ENCODE data around the gene ADCK1.
"Not testable (repeated sequence)": the region's sequence is repeated elsewhere in the genome, so short reads cannot be mapped to it uniquely, and the experiment has no call there.

ADCK1 gene

GRCh38 chr14:77809011-77809410 is 9.1 kb downstream of the ADCK1 start:
- Histone ChIP-seq H3K27me3 (ENCODE audit: control insufficient read depth, insufficient read depth, low read length, poor library complexity, severe bottlenecking) (no peaks in the 10 kb centered on the region), H3K36me3 (ENCODE audit: control insufficient read depth, insufficient read depth, low read length) (no peaks in the 10 kb centered on the region), H3K27ac (ENCODE audit: insufficient read depth, low read depth, low read length, poor library complexity, severe bottlenecking) (no peak overlapping the region), H3K9me3 (ENCODE audit: control insufficient read depth, low read length) (no peaks in the 10 kb centered on the region), H3K4me1 (ENCODE audit: control insufficient read depth, insufficient read depth, low read length) (no peaks in the 10 kb centered on the region), H3K4me3 (ENCODE audit: insufficient read depth, low read depth, low read length) (no peak overlapping the region)
- 96 to 97% methylated on average over 1 of the region's 1 CpG for WGBS, 2 experiments

DNA sequence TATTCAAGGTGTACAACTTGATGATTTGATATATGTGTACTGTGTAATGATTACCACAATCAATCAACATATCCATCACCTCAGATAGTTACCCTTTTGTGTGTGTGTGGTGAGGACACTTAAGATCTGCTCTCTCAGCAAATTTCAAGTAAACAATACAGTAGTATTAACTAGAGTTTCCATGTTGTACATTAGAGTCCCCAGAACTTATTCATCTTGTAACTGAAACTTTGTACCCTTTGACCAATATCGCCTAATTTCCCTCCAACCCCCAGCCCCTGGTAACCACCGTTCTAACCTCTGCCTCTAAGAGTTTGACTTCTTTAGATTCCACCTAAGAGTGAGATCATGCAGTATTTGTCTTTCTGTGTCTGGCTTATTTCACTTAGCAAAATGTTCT is 12.1 kb downstream of the ADCK1 start:
- WGBS, 2 experiments = 99 to 100% methylated on average over 2 of the region's 2 CpGs
- H3K36me3 ChIP-seq (ENCODE audit: control insufficient read depth, insufficient read depth, low read length) = no peaks in the 10 kb centered on the region
- no peaks in the 10 kb centered on the region for H3K9me3 ChIP-seq (ENCODE audit: control insufficient read depth, low read length)
- no peak overlapping the region for H3K27ac ChIP-seq (ENCODE audit: insufficient read depth, low read depth, low read length, poor library complexity, severe bottlenecking)
- H3K27me3 ChIP-seq (ENCODE audit: control insufficient read depth, insufficient read depth, low read length, poor library complexity, severe bottlenecking) = no peaks in the 10 kb centered on the region
- no peaks in the 10 kb centered on the region for H3K4me1 ChIP-seq (ENCODE audit: control insufficient read depth, insufficient read depth, low read length)
- no peak overlapping the region for H3K4me3 ChIP-seq (ENCODE audit: insufficient read depth, low read depth, low read length)

DNA sequence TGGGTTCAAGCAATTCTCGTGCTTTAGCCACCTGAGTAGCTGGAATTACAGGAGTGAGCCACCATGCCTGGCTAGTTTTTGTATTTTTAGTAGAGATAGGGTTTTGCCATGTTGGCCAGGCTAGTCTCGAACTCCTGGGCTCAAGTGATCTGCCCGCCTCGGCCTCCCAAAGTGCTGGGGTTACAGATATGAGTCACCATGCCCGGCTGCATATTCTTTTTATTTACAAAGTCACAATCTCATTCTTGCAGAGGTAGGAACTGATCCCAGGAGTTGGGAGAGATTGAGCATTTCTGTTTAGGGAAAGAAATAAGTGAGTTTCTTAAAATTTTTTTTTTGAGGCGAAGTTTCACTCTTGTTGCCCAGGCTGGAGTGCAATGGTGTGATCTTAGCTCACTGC is 12.8 kb downstream of the ADCK1 start:
- WGBS, 2 experiments = 88 to 92% methylated on average over 6 of the region's 6 CpGs
- H3K27me3 ChIP-seq (ENCODE audit: control insufficient read depth, insufficient read depth, low read length, poor library complexity, severe bottlenecking) = not testable (repeated sequence)

GRCh38 chr14:77822307-77822706 is 22.4 kb downstream of the ADCK1 start:
- no peaks in the 10 kb centered on the region for H3K9me3 ChIP-seq (ENCODE audit: control insufficient read depth, low read length)
- no peak overlapping the region for H3K27ac ChIP-seq (ENCODE audit: insufficient read depth, low read depth, low read length, poor library complexity, severe bottlenecking)
- WGBS, 2 experiments = 88 to 92% methylated on average over 5 of the region's 5 CpGs
- H3K4me3 ChIP-seq (ENCODE audit: insufficient read depth, low read depth, low read length) = no peak overlapping the region
- H3K27me3 ChIP-seq (ENCODE audit: control insufficient read depth, insufficient read depth, low read length, poor library complexity, severe bottlenecking) = no peaks in the 10 kb centered on the region
- H3K4me1 ChIP-seq (ENCODE audit: control insufficient read depth, insufficient read depth, low read length) = no peaks in the 10 kb centered on the region
- no peaks in the 10 kb centered on the region for H3K36me3 ChIP-seq (ENCODE audit: control insufficient read depth, insufficient read depth, low read length)

More for the DNA sequence above, 12.8 kb downstream of the ADCK1 start:
- H3K36me3 ChIP-seq (ENCODE audit: control insufficient read depth, insufficient read depth, low read length); H3K4me1 ChIP-seq (ENCODE audit: control insufficient read depth, insufficient read depth, low read length); H3K27ac ChIP-seq (ENCODE audit: insufficient read depth, low read depth, low read length, poor library complexity, severe bottlenecking); H3K4me3 ChIP-seq (ENCODE audit: insufficient read depth, low read depth, low read length); H3K9me3 ChIP-seq (ENCODE audit: control insufficient read depth, low read length): not testable (repeated sequence)

DNA sequence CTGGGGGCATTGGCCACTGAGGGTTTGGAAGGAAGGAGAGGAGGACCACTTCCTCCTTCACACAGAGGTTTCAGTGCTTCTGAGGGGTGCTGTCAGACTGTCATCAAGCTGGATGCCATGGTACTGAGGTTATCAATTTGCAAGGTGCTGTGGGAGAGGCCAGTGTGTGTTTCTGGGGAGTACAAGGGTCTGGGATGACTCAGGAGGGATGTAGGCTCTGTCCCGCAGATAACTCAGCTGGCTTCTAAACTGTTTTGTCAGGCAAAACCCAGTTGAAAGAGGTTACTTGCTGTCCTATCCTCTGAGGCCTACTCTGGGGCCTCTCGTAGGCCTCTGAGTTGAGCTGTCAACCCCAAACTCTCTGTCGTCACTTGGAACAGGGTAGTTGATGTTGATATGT is 22.8 kb downstream of the ADCK1 start:
- 95 to 96% methylated on average over 3 of the region's 3 CpGs for WGBS, 2 experiments
- no peak overlapping the region for H3K4me3 ChIP-seq (ENCODE audit: insufficient read depth, low read depth, low read length)
- no peaks in the 10 kb centered on the region for H3K9me3 ChIP-seq (ENCODE audit: control insufficient read depth, low read length)
- no peaks in the 10 kb centered on the region for H3K27me3 ChIP-seq (ENCODE audit: control insufficient read depth, insufficient read depth, low read length, poor library complexity, severe bottlenecking)
- no peaks in the 10 kb centered on the region for H3K4me1 ChIP-seq (ENCODE audit: control insufficient read depth, insufficient read depth, low read length)
- no peak overlapping the region for H3K27ac ChIP-seq (ENCODE audit: insufficient read depth, low read depth, low read length, poor library complexity, severe bottlenecking)
- H3K36me3 ChIP-seq (ENCODE audit: control insufficient read depth, insufficient read depth, low read length) = no peaks in the 10 kb centered on the region

GRCh38 chr14:77823378-77823777 is 23.5 kb downstream of the ADCK1 start:
- Histone ChIP-seq H3K9me3 (ENCODE audit: control insufficient read depth, low read length) (no peaks in the 10 kb centered on the region), H3K36me3 (ENCODE audit: control insufficient read depth, insufficient read depth, low read length) (no peaks in the 10 kb centered on the region), H3K27me3 (ENCODE audit: control insufficient read depth, insufficient read depth, low read length, poor library complexity, severe bottlenecking) (no peaks in the 10 kb centered on the region), H3K27ac (ENCODE audit: insufficient read depth, low read depth, low read length, poor library complexity, severe bottlenecking) (no peak overlapping the region), H3K4me3 (ENCODE audit: insufficient read depth, low read depth, low read length) (no peak overlapping the region), H3K4me1 (ENCODE audit: control insufficient read depth, insufficient read depth, low read length) (no peaks in the 10 kb centered on the region)
- 93 to 96% methylated on average over 3 of the region's 3 CpGs for WGBS, 2 experiments

GRCh38 chr14:77825895-77826519 is 26.1 kb downstream of the ADCK1 start:
- H3K27ac ChIP-seq (ENCODE audit: insufficient read depth, low read depth, low read length, poor library complexity, severe bottlenecking) = no peak overlapping the region
- no peaks in the 10 kb centered on the region for H3K9me3 ChIP-seq (ENCODE audit: control insufficient read depth, low read length)
- H3K36me3 ChIP-seq (ENCODE audit: control insufficient read depth, insufficient read depth, low read length) = no peaks in the 10 kb centered on the region
- 95 to 96% methylated on average over 16 of the region's 16 CpGs for WGBS, 2 experiments
- H3K4me3 ChIP-seq (ENCODE audit: insufficient read depth, low read depth, low read length) = no peak overlapping the region
- no peaks in the 10 kb centered on the region for H3K27me3 ChIP-seq (ENCODE audit: control insufficient read depth, insufficient read depth, low read length, poor library complexity, severe bottlenecking)
- H3K4me1 ChIP-seq (ENCODE audit: control insufficient read depth, insufficient read depth, low read length) = no peaks in the 10 kb centered on the region

DNA sequence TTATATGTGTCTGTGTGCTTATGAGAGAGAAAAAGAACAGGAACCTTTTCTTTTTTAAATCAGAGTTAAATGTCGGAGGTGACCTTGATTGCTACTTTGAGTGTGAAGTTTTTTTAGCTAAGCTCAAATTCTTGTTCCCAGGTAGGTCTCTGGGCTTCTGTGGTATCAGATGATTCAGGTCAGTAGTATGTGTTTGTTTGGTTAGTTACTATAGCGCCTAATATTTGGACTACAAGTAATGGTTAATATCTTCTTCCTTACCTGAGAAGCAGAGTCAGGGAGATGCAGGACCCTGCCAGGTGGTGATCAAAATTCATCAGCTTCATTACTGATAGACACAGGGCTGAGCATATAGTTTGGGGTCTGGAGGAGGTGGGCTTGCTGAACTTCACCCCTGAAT is 30.8 kb downstream of the ADCK1 start:
- WGBS, 2 experiments = 91 to 93% methylated on average over 2 of the region's 2 CpGs
- no peaks in the 10 kb centered on the region for H3K27me3 ChIP-seq (ENCODE audit: control insufficient read depth, insufficient read depth, low read length, poor library complexity, severe bottlenecking)
- no peaks in the 10 kb centered on the region for H3K9me3 ChIP-seq (ENCODE audit: control insufficient read depth, low read length)
- H3K27ac ChIP-seq (ENCODE audit: insufficient read depth, low read depth, low read length, poor library complexity, severe bottlenecking) = no peak overlapping the region
- no peaks in the 10 kb centered on the region for H3K36me3 ChIP-seq (ENCODE audit: control insufficient read depth, insufficient read depth, low read length)
- no peaks in the 10 kb centered on the region for H3K4me1 ChIP-seq (ENCODE audit: control insufficient read depth, insufficient read depth, low read length)
- H3K4me3 ChIP-seq (ENCODE audit: insufficient read depth, low read depth, low read length) = no peak overlapping the region

DNA sequence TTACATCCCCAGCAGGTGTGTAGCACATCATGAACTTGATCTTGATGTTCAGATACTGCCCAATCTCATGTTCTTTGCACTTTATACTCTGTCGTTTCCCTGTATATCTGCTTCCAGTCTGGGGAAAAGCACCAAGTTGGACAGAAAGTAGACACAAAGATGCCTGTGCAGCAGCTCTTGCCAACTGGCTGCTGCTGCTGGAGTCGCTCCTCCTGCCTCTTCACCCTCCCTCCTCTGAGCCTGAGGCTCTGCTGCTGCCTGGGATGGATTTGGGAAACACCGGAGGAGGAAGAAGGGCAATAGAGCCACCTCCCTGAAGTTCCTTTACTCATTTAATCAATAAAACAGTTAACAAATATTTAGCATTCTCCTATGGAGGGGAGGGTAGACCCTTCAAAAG is 32.4 kb downstream of the ADCK1 start:
- Histone ChIP-seq H3K27ac (ENCODE audit: insufficient read depth, low read depth, low read length, poor library complexity, severe bottlenecking) (no peak overlapping the region), H3K27me3 (ENCODE audit: control insufficient read depth, insufficient read depth, low read length, poor library complexity, severe bottlenecking) (no peaks in the 10 kb centered on the region), H3K9me3 (ENCODE audit: control insufficient read depth, low read length) (no peaks in the 10 kb centered on the region), H3K4me3 (ENCODE audit: insufficient read depth, low read depth, low read length) (no peak overlapping the region), H3K36me3 (ENCODE audit: control insufficient read depth, insufficient read depth, low read length) (no peaks in the 10 kb centered on the region), H3K4me1 (ENCODE audit: control insufficient read depth, insufficient read depth, low read length) (no peaks in the 10 kb centered on the region)
- 35 to 61% methylated on average over 2 to 3 of the region's 3 CpGs for WGBS, 2 experiments

DNA sequence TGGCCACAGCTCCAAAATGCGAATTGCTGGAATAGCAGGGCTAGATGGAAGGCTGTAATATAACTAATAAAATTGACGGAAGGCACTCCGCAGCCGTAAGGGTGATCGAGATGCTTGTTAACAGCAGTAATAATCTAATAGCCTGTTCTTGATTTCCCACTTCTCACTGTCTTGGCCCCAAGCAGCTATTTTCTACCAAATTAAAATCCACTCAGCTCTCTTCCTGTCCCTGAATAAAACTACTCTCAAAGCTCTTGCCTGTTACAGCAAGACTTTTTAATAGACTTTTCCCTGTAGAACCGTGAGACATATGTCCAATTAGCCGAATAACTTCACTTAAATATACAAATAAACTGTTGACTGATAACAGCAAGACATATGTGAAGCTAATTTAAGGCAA is 38.0 kb downstream of the ADCK1 start:
- Histone ChIP-seq H3K36me3 (ENCODE audit: control insufficient read depth, insufficient read depth, low read length) (no peaks in the 10 kb centered on the region), H3K4me1 (ENCODE audit: control insufficient read depth, insufficient read depth, low read length) (no peaks in the 10 kb centered on the region), H3K9me3 (ENCODE audit: control insufficient read depth, low read length) (no peaks in the 10 kb centered on the region), H3K27me3 (ENCODE audit: control insufficient read depth, insufficient read depth, low read length, poor library complexity, severe bottlenecking) (no peaks in the 10 kb centered on the region), H3K4me3 (ENCODE audit: insufficient read depth, low read depth, low read length) (no peak overlapping the region), H3K27ac (ENCODE audit: insufficient read depth, low read depth, low read length, poor library complexity, severe bottlenecking) (no peak overlapping the region)
- 93 to 96% methylated on average over 6 to 7 of the region's 7 CpGs for WGBS, 2 experiments

All from ectodermal cell (in vitro differentiated cells).